Measurements from ENCODE around the gene STX18. TPM values are rescaled to one million over a fixed set of nuclear protein-coding genes. Genes with fewer than 3 reads are reported as not detected.
"Not testable (repeated sequence)": the region's sequence is repeated elsewhere in the genome, so short reads cannot be mapped to it uniquely, and the experiment has no call there.

STX18 gene
- total RNA-seq, 1 experiment from 2014 or later = 20.9 TPM

DNA sequence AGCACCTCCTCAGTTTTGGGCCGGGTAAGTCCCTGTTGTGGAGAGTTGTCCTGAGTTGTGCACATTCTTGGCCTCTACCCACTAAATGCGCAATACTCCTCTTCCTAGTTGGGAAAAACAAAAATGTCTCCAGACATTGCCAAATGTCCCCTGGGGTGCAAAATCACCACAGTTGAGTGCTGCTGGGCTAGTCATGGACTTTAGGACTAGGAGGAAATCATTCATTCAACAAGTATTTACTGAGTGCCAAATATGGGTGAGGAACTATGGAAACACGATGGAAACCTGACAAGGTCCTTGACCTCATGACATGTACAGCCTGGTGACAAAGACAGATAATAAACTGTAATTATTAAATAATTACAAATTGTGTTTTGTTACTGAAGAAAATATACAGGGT is 71.6 kb downstream of the STX18 start:
- WGBS (ENCODE audit: extremely low coverage, insufficient read length, low lambda C conversion rate) = no CpG with 5 or more reads among the region's 3 CpGs
- H3K4ac ChIP-seq (ENCODE audit: low read depth, low read length) = no peak overlapping the region

DNA sequence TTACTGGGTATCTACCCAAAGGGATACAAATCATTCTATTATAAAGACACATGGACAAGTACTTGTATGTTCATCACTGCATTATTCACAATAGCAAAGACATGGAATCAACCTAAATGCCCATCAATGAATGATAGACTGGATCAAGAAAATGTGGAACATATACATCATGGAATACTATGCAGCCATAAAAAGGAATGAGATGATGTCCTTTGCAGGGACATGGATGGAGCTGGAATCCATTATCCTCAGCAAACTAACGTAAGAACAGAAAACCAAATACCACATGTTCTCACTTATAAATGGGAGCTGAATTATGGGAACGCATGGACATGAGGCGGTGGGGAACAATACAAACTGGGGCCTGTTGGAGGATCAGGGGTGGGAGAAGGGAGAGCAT is 76.6 kb downstream of the STX18 start:
- not testable (repeated sequence) for H3K9me3 ChIP-seq (ENCODE audit: control insufficient read depth, low read depth, low read length); H2AK5ac ChIP-seq (ENCODE audit: insufficient read length, low read length); H3K4me1 ChIP-seq (ENCODE audit: insufficient read depth, low read length); H4K91ac ChIP-seq (ENCODE audit: insufficient read length, low read depth, low read length); H3K4ac ChIP-seq (ENCODE audit: low read depth, low read length); DNase-seq; H3K23ac ChIP-seq (ENCODE audit: insufficient read length, low read depth, low read length); H2BK5ac ChIP-seq (ENCODE audit: insufficient read length, low read length); H4K20me1 ChIP-seq (ENCODE audit: control insufficient read depth, insufficient read depth, insufficient read length); H3K56ac ChIP-seq (ENCODE audit: insufficient read length, low read depth, low read length); H3K14ac ChIP-seq (ENCODE audit: insufficient read depth, low read length); H3K27ac ChIP-seq (ENCODE audit: insufficient read length, low read depth, low read length); H4K5ac ChIP-seq (ENCODE audit: insufficient read length, low read depth, low read length); H3K27ac Mint-ChIP-seq; H3K18ac ChIP-seq (ENCODE audit: insufficient read length, low read depth, low read length); H3K4me2 ChIP-seq (ENCODE audit: insufficient read depth, insufficient read length, low read length); H3K9me3 Mint-ChIP-seq; H2AFZ ChIP-seq (ENCODE audit: low read length); H3K23me2 ChIP-seq (ENCODE audit: insufficient read length, low read depth, low read length, poor library complexity, severe bottlenecking); H3T11ph ChIP-seq (ENCODE audit: low read length); H3K27me3 ChIP-seq (ENCODE audit: insufficient read depth, low read length); H4K8ac ChIP-seq (replicated peaks; ENCODE audit: insufficient read length, low read depth, low read length); H2BK12ac ChIP-seq (ENCODE audit: insufficient read length, low read depth, low read length); H3K4me3 Mint-ChIP-seq; H3K79me1 ChIP-seq (ENCODE audit: insufficient read depth, low read depth, low read length, poor library complexity, severe bottlenecking); H3K27me3 Mint-ChIP-seq (ENCODE audit: low read depth); H3K79me2 ChIP-seq (ENCODE audit: insufficient read depth, low read length); H2BK20ac ChIP-seq (ENCODE audit: low read depth, low read length, poor library complexity, severe bottlenecking); H2BK15ac ChIP-seq (ENCODE audit: low read depth, low read length); H3K9ac ChIP-seq (ENCODE audit: extremely low read depth, insufficient read length, low read length); H2BK120ac ChIP-seq (ENCODE audit: low read depth, low read length, poor library complexity, severe bottlenecking)
- no CpG with 5 or more reads among the region's 3 CpGs for WGBS (ENCODE audit: extremely low coverage, insufficient read length, low lambda C conversion rate)
- Mint-ChIP-seq H3K4me1 (peaks cover 16 to 20% of the 10 kb centered on the region in 2 experiments), H3K36me3 (ENCODE audit: insufficient read depth in 1 of 3, low read depth in 3 of 3) (peaks cover 26 to 34% (median 33%) of the 10 kb centered on the region in 3 experiments)

More for the DNA sequence above, 71.6 kb downstream of the STX18 start:
- TF ChIP-seq, protein P1, sequence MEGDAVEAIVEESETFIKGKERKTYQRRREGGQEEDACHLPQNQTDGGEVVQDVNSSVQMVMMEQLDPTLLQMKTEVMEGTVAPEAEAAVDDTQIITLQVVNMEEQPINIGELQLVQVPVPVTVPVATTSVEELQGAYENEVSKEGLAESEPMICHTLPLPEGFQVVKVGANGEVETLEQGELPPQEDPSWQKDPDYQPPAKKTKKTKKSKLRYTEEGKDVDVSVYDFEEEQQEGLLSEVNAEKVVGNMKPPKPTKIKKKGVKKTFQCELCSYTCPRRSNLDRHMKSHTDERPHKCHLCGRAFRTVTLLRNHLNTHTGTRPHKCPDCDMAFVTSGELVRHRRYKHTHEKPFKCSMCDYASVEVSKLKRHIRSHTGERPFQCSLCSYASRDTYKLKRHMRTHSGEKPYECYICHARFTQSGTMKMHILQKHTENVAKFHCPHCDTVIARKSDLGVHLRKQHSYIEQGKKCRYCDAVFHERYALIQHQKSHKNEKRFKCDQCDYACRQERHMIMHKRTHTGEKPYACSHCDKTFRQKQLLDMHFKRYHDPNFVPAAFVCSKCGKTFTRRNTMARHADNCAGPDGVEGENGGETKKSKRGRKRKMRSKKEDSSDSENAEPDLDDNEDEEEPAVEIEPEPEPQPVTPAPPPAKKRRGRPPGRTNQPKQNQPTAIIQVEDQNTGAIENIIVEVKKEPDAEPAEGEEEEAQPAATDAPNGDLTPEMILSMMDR (conservative IDR thresholded peaks at IDR 0.05) = no peak
- no peak overlapping the region for H2AK5ac ChIP-seq (ENCODE audit: insufficient read length, low read length)
- H3K9me3 ChIP-seq (ENCODE audit: control insufficient read depth, low read depth, low read length) = no peaks in the 10 kb centered on the region
- no peak overlapping the region for H3K9ac ChIP-seq (ENCODE audit: extremely low read depth, insufficient read length, low read length)
- H3K23ac ChIP-seq (ENCODE audit: insufficient read length, low read depth, low read length) = no peak overlapping the region
- H3K27me3 ChIP-seq (ENCODE audit: insufficient read depth, low read length) = no peaks in the 10 kb centered on the region
- H4K20me1 ChIP-seq (ENCODE audit: control insufficient read depth, insufficient read depth, insufficient read length) = no peaks in the 10 kb centered on the region
- H3K27ac Mint-ChIP-seq = no peak overlapping the region
- no peaks in the 10 kb centered on the region for H3K79me1 ChIP-seq (ENCODE audit: insufficient read depth, low read depth, low read length, poor library complexity, severe bottlenecking)
- no peak overlapping the region for H3K4me3 Mint-ChIP-seq
- H2BK120ac ChIP-seq (ENCODE audit: low read depth, low read length, poor library complexity, severe bottlenecking) = no peak overlapping the region
- H3K14ac ChIP-seq (ENCODE audit: insufficient read depth, low read length) = no peak overlapping the region
- no peak overlapping the region for H3K56ac ChIP-seq (ENCODE audit: insufficient read length, low read depth, low read length)
- H3K18ac ChIP-seq (ENCODE audit: insufficient read length, low read depth, low read length) = no peak overlapping the region
- no peak overlapping the region for H3K4me2 ChIP-seq (ENCODE audit: insufficient read depth, insufficient read length, low read length)
- no peak overlapping the region for H2AFZ ChIP-seq (ENCODE audit: low read length)
- no peak overlapping the region for H2BK5ac ChIP-seq (ENCODE audit: insufficient read length, low read length)
- H3K79me2 ChIP-seq (ENCODE audit: insufficient read depth, low read length) = no peaks in the 10 kb centered on the region
- H3K36me3 Mint-ChIP-seq (ENCODE audit: insufficient read depth in 1 of 3, low read depth in 3 of 3) = peaks cover 22 to 28% (median 27%) of the 10 kb centered on the region in 3 experiments
- H3T11ph ChIP-seq (ENCODE audit: low read length) = no peak overlapping the region
- peaks cover 1% of the 10 kb centered on the region; the same call in 1 of the 2 replicates for H3K27me3 Mint-ChIP-seq (ENCODE audit: low read depth)
- H2BK20ac ChIP-seq (ENCODE audit: low read depth, low read length, poor library complexity, severe bottlenecking) = no peak overlapping the region
- H3K27ac ChIP-seq (ENCODE audit: insufficient read length, low read depth, low read length) = no peak overlapping the region
- H4K8ac ChIP-seq (replicated peaks; ENCODE audit: insufficient read length, low read depth, low read length) = no peak overlapping the region
- H4K5ac ChIP-seq (ENCODE audit: insufficient read length, low read depth, low read length) = no peak overlapping the region
- H3K23me2 ChIP-seq (ENCODE audit: insufficient read length, low read depth, low read length, poor library complexity, severe bottlenecking) = no peaks in the 10 kb centered on the region
- peaks cover 0 to 6% of the 10 kb centered on the region in 2 experiments; a peak in 2 of 4 replicates for H3K4me1 Mint-ChIP-seq
- 0 out of 2 replicates have a peak, but pooled peaks cover 3% of the 10 kb centered on the region for H3K4me1 ChIP-seq (ENCODE audit: insufficient read depth, low read length)
- H2BK15ac ChIP-seq (ENCODE audit: low read depth, low read length) = no peak overlapping the region
- H2BK12ac ChIP-seq (ENCODE audit: insufficient read length, low read depth, low read length) = no peak overlapping the region
- DNase-seq = no peak
- H4K91ac ChIP-seq (ENCODE audit: insufficient read length, low read depth, low read length) = no peak overlapping the region
- H3K9me3 Mint-ChIP-seq = peaks cover 2 to 4% of the 10 kb centered on the region in 2 experiments; a peak in 3 of 5 replicates
